ENCODE measurements around the gene RAP1GDS1. TPM values are rescaled to one million over a fixed set of nuclear protein-coding genes. Genes with fewer than 3 reads are reported as not detected.

RAP1GDS1 gene
- total RNA-seq, 2 donors from 2014 or later, result 34.0 to 37.9 TPM

GRCh38 chr4:98260047-98260578 lies 1.1 kb upstream of the RAP1GDS1 start:
- Mint-ChIP-seq H3K36me3 (ENCODE audit: low read depth) (no peaks in the 10 kb centered on the region), H3K27me3 (ENCODE audit: insufficient read depth) (no peaks in the 10 kb centered on the region), H3K4me1 (peaks cover 20% of the 10 kb centered on the region), H3K27ac (peak overlapping the region; percentile 98), H3K9me3 (no peaks in the 10 kb centered on the region), H3K4me3 (peak overlapping the region; percentile 93)
- TF ChIP-seq CTCF (conservative IDR thresholded peaks at IDR 0.05), result no peak
- 0 to 4% methylated on average over 8 to 24 of the region's 24 CpGs for WGBS, 2 experiments (ENCODE audit: insufficient coverage in 1 of 2, insufficient read length in 1 of 2)
- Histone ChIP-seq H3K4me3 (ENCODE audit: low read length) (peak overlapping the region; percentile 90), H3K9me3 (ENCODE audit: control insufficient read depth, low read length) (no peaks in the 10 kb centered on the region), H3K4me1 (ENCODE audit: control insufficient read depth, insufficient read depth, low read length) (no peaks in the 10 kb centered on the region), H3K36me3 (ENCODE audit: control insufficient read depth, insufficient read depth, low read length) (no peaks in the 10 kb centered on the region), H3K9ac (ENCODE audit: extremely low read depth, low read length, poor library complexity, severe bottlenecking) (peak overlapping the region; percentile 92), H3K27ac (ENCODE audit: low read depth, low read length) (peak overlapping the region; percentile 92), H3K27me3 (ENCODE audit: control insufficient read depth, insufficient read depth, low read length, poor library complexity, severe bottlenecking) (no peaks in the 10 kb centered on the region)
- DNase-seq, result peak; percentile 87

- Histone ChIP-seq H3K9ac (ENCODE audit: extremely low read depth, low read length, poor library complexity, severe bottlenecking) (peak overlapping the region; percentile 40), H3K9me3 (ENCODE audit: control insufficient read depth, low read length) (peaks cover under 1% of the 10 kb centered on the region), H3K4me1 (ENCODE audit: control insufficient read depth, insufficient read depth, low read length) (no peaks in the 10 kb centered on the region), H3K36me3 (ENCODE audit: control insufficient read depth, insufficient read depth, low read length) (no peaks in the 10 kb centered on the region), H3K27ac (ENCODE audit: low read depth, low read length) (peak overlapping the region; percentile 82), H3K27me3 (ENCODE audit: control insufficient read depth, insufficient read depth, low read length, poor library complexity, severe bottlenecking) (no peaks in the 10 kb centered on the region), H3K4me3 (ENCODE audit: low read length) (peak overlapping the region; percentile 96)
- H3K36me3 Mint-ChIP-seq (ENCODE audit: low read depth), result no peaks in the 10 kb centered on the region
- TF ChIP-seq CTCF (conservative IDR thresholded peaks at IDR 0.05), result no peak
- H3K27me3 Mint-ChIP-seq (ENCODE audit: insufficient read depth), result no peaks in the 10 kb centered on the region
- peaks cover 25% of the 10 kb centered on the region for H3K4me1 Mint-ChIP-seq
- DNase-seq, result peak; percentile 75
- WGBS, 2 experiments (ENCODE audit: insufficient coverage in 1 of 2, insufficient read length in 1 of 2), result 0 to 2% methylated on average over 8 to 78 of the region's 78 CpGs
- no peaks in the 10 kb centered on the region for H3K9me3 Mint-ChIP-seq
- H3K27ac Mint-ChIP-seq, result peak overlapping the region; percentile 94
- H3K4me3 Mint-ChIP-seq, result peak overlapping the region; percentile 93
Observed at GRCh38 chr4:98261405-98262291, 464 bp downstream of the RAP1GDS1 start.

GRCh38 chr4:98262431-98262830 lies 1.2 kb downstream of the RAP1GDS1 start:
- 16 to 23% methylated on average over 4 of the region's 5 CpGs for WGBS, 2 experiments (ENCODE audit: insufficient coverage in 1 of 2, insufficient read length in 1 of 2)
- Mint-ChIP-seq H3K4me3 (peak overlapping the region; percentile 93), H3K27me3 (ENCODE audit: insufficient read depth) (no peaks in the 10 kb centered on the region), H3K36me3 (ENCODE audit: low read depth) (peaks cover 4% of the 10 kb centered on the region), H3K4me1 (peaks cover 25% of the 10 kb centered on the region), H3K9me3 (peaks cover 2% of the 10 kb centered on the region), H3K27ac (no peak overlapping the region)
- H3K9me3 ChIP-seq (ENCODE audit: control insufficient read depth, low read length), result peaks cover 8% of the 10 kb centered on the region
- TF ChIP-seq CTCF (conservative IDR thresholded peaks at IDR 0.05), result no peak
- H3K4me1 ChIP-seq (ENCODE audit: control insufficient read depth, insufficient read depth, low read length), result no peaks in the 10 kb centered on the region
- peaks cover 4% of the 10 kb centered on the region for H3K36me3 ChIP-seq (ENCODE audit: control insufficient read depth, insufficient read depth, low read length)
- no peak overlapping the region for H3K27ac ChIP-seq (ENCODE audit: low read depth, low read length)
- H3K4me3 ChIP-seq (ENCODE audit: low read length), result peak overlapping the region; percentile 96
- no peaks in the 10 kb centered on the region for H3K27me3 ChIP-seq (ENCODE audit: control insufficient read depth, insufficient read depth, low read length, poor library complexity, severe bottlenecking)
- H3K9ac ChIP-seq (ENCODE audit: extremely low read depth, low read length, poor library complexity, severe bottlenecking), result peak overlapping the region; percentile 40
- DNase-seq, result no peak
